Measurements from ENCODE around the gene KIF16B.

- TF ChIP-seq POLR2A (IDR thresholded peaks at IDR 0.05) (no peak), POLR2AphosphoS5 (IDR thresholded peaks at IDR 0.05) (no peak)
Observed at GRCh38 chr20:16488616-16489015, 84.6 kb downstream of the KIF16B start.
